NCI-H2196 (cell line): Measurements from ENCODE around the gene FMOD.
A peak's percentile ranks its signal among the peaks of the same experiment; 100 is the strongest.
"Not testable (repeated sequence)": the region's sequence is repeated elsewhere in the genome, so short reads cannot be mapped to it uniquely, and the experiment has no call there.

Experiments used
- DNase-seq: peaks from one replicate; lab custom pipeline; 2025; ENCODE audit not compliant: unreplicated experiment; lab: John Stamatoyannopoulos, UW

FMOD gene

DNA sequence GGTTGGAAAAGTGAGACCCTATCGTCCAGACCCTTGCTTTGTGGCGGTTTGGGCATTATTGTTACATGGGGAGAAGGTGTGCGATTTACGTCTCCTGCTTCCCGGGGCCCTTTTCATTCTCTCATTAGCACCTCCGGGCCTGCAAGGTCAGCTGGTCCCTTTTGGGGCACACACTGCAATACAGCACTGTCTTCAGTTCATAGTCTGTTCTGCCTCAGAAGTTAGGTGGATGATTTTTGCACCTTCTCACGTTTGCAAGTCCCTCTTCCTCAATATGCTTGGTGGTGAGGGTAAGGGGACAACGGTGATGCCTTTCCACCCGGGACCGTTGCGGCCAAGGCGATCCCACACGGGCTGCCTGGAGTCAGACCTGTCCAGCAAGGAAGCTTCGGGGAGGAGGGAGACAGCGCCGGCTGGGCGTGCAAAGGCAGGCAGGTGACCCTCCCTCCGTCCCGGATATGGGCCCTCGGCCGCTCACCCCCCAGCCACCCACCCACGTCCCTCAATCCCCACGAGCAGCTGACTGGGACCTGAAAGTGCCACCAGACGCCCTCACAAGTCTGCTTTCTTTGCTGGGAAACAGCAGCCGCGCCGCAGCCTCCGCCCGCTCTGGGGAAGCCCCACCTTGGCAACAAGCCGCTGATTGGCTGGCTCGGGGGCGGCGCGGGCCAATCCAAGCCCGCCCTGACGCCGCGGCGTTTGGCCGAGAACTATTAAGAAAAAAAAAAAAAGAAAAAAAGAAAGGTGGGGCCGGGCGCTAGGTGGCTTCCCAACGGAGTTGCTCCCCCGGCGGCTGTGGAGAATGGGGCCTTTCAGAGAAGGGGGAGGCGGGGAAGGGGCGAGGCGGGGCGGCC is 23.9 kb downstream of the FMOD start:
- DNase-seq = peak; percentile 94

DNA sequence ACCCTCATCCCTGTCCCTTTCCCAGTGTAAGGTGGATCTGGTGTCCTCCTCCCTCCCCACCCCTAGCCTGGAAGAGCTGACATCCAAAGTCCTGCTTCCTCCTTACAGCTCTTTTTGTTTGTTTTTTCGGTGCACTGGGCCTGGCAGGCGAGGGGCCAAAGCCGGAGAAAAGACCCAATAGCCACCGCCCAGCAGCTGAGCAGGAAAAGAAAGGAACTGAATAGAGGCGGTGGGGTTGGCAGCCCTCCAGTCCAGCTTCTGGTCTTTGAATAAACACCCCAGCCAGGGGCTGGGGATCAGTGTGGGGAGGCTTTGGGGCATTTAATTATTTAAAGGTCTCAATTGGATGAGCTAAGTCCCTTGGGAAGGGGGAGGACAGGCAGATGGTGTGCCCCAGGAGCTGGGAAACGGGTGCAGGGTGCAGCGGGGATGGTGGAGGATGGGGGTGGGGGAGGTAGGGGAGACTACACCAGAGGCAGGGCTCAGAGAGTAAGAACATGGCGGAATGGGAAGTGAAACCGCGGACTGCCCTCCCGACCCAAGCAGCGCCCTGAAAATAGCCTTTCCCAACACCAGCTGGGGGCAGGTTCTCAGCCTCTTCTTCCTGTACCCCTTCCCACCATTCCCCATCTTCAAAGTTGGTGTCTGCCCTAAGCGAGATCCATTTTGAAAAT is 25.4 kb downstream of the FMOD start:
- peak; percentile 92 for DNase-seq

DNA sequence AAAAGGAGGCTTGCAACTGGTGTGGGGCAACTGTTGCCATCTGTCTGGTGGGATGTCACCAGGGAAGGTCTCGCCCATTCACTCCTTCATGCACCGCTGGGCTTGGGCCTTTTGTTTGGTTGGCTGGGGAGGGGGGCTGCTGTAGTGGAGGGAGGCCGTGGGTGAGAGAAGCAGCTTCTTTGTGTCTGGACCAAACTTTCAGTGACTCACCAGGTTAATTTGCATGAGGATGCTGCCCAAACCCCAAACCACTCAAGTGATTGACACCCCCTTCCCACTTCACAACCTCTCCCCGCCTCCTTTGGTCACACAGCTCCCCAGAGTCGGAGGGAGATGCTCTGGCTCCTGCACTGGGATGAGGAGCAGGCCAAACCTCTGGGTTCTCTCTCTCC is 25.9 kb downstream of the FMOD start:
- peak; percentile 85 for DNase-seq

DNA sequence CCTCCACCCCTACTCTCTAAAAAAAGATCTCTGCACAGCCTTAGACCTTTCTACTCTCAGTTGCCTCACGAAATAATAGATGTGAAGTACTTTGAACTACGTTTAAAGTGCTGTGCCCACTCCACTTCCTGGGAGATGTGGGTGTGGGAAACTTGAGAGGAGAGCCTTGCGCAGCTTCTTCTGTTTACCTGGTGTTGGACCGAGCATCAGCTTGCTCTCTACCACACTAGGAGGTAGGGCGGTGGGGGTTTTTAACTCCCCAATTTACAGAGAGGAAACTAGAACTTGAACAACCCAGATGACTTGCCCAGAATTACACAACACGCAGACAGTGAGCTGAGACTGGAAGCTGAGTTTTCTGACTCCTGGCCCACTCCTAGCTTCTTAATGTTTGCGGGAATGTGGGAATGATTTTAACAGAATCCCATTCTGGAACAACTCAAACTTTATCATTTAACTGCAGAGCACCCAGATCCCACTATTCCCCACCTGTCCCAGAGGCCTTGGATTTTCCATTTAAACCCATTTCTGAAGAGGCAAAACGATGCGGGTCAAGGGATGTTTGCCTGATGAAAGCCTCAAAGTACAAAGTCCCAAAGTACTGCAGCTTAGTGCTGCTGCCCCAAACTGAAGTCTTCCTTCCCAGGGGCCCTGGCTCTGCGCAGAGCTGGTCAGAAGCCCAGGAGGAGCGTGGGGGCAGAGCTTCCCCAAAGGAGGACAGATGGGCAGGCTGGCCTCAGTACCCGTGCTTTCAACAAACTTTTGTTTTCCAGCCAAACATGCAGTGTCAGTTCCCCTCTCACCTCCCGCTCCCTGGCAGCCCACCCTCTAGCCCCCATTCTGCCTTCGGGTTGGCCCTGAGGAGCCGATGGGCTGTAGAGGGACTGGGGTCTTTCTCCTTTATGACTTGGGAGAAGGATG is 26.6 kb downstream of the FMOD start:
- no peak for DNase-seq

DNA sequence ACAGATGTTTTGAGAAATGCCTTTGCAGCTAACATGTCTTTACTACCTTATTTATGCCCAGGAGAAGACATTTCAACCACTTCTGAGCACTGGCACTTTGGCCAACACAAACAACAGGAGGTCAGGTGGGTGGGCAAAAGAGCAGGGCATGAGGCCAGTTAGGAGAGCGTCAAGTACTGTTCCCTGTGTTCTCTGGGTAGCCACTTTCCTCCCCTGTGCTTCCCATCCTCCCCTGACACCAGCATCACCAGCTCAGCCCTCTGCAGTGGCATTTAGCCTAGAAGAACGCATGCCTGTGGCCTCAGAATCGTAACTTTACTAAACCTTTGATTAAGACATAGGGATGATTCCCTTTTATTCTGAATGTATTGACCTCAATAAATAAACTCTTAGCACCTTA is 27.3 kb downstream of the FMOD start:
- DNase-seq = peak; percentile 20

DNA sequence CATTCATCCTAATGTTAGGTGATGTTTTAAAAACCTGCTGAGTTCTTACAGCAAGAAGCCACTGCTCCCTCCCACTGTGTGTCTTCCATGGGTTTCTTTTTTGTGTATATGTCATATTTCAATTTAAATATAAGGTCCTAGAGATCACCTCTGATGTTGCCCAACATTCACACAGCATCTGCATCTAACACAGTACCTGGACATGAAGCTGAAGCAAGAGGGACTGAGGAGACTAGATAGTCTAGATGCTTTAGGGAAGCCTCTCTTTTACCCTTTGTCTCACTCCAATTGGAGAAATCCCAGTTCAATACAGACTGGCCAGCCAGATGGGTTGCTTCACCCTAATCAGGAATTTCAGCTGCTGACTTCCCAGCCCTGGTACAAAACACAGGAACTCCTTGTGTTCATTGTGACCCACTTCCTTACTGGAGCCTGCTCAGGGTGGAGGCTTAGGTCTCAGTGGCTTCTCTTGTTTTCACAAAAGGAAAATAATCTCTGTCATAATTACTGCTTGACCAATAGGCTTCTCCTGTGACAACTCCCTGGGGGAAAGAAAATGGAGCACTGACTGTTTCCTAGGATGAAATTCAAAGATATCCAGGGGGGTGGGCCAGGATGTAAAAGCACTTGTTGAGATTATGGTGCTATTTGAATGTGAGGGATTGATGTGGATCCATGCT is 28.3 kb downstream of the FMOD start:
- DNase-seq = no peak

DNA sequence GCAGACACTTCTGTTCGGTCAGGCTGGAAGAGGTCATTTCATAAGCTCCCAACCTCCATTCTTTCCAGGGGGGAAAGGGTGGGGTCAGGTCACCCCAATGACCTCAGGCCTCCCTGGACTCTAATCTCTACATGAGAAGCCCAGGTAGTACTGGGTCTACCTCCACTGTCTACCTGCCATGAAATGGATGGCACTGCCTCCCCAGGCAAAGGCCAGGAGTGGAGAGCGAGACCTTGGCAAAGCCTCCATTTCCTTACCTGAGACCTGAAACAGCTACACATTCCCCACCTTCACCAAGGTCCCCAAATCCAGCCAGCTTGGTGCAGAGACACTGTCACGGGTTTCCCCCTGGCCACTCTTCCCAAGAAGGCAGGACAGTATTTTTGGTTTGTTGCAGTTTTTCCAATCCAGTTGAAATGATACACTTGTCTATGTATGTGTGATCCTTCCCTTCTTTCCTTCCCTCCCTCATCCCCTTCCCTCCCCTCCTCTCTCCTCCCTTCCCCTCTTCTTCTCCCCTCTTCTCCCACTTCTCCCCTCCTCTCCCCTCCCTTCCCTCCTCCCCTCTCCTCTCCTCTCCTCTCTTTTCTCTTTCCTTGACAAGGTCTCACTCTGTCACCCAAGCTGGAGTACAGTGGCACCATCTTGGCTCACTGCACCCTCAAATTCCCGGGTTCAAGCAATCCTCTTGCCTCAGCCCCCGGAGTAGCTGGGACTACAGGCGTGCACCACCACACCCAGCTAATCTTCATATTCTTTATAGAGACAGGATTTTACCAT is 29.5 kb downstream of the FMOD start:
- no peak for DNase-seq

DNA sequence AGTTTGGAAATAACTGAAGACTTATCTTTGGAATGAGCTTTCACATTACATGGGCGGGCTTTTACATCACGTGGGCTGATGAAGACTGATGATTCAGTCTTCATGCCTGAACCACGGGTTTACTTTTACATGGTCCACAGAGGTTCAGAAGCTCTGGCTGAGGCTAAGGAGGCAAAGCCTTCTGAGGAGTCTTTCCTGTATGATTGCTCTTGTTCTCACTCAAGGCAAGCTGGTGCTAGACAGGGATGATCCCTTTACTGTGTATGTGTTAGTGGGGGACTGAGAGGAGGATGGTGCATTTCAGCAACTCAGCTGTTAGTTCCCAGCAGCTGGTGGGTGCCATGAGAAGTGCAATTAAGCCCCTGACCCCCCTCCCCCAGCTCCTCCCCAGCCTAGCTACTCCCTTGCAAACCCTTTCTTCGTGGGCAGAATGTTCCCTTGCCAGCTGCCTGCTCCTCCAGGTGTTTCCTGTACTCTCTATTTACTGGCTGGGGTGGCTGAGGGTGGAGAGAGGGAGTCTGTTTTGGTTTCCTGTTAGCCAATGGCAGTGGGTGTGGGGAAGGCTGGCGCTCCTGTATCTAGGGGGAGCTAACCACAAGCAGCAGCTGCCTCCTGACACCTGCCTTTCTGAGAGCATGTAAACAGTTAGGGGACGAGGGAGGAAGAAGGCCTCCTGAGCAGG is 30.2 kb downstream of the FMOD start:
- peak; percentile 94 for DNase-seq

DNA sequence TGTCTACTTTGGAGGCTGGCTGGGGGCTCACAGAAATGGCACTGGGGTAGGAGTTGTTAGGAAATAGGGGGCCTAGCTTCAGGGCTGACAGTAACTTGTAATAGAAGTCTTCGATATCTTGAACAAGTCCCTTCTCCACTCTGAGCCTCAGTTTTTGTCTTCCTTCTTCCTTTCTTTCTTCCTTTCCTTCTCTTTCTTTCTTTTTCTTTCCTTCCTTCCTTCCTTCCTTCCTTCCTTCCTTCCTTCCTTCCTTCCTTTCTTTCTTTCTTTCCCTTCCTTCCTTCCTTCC is 32.7 kb downstream of the FMOD start:
- DNase-seq = no peak

DNA sequence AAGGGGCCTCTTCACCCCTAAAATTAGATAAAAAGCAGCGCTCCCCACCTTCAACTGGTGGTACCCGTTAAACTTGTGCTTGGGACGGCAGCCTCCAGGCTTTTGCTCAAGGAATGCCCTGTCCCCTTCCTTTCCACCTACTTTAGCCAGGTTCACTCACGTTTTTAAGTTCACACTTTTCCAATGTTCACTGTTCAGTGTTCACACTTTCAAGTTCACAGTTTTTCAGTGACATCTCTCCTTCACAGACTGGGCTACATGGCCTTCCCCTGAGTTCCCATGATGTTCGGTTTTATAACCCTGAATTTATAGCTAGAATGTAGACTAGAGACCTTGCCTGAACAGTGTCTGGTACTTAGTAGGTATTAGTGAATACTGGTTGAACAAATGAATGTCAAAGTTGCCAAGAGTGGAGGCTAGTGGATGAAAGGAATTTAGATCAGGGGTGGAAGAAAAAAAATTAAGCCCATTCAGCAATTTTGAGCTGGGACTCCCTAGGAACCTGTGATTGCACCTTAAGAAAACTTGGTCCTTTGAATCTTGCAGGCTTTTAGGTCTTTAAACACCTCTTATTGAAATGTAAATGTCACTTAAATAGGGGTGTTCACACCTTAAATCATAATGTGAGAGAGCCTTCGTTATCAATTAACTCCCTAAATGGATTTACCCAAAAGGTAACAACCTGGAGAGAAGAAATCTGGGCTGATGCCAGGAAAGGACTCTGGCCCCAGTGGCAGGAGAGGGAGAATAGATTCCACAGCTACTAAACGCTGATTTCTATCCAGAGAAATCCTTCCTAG is 33.3 kb downstream of the FMOD start:
- no peak for DNase-seq

DNA sequence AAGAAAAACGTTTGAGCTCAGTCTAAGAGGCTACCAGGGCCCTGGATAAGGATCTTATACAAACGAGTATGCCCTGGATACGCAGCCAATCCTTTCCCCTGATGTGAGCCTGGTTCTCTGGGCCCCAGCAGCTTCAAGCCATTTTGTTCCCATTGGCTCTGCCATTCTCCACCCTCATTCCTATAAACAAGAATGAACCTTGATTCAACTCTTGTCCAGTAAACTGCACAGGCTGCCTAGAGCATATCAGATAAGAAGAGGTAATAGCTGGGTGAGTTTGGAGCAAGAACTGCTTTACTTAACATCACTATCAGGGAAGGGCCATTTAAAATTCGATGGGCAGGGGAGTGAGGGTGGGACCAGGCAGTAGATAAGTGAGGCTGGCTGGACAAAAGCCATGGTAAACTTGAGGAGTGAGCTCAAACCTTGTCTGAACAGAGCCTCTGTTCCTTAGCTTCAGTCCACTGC is 34.3 kb downstream of the FMOD start:
- peak; percentile 49 for DNase-seq

DNA sequence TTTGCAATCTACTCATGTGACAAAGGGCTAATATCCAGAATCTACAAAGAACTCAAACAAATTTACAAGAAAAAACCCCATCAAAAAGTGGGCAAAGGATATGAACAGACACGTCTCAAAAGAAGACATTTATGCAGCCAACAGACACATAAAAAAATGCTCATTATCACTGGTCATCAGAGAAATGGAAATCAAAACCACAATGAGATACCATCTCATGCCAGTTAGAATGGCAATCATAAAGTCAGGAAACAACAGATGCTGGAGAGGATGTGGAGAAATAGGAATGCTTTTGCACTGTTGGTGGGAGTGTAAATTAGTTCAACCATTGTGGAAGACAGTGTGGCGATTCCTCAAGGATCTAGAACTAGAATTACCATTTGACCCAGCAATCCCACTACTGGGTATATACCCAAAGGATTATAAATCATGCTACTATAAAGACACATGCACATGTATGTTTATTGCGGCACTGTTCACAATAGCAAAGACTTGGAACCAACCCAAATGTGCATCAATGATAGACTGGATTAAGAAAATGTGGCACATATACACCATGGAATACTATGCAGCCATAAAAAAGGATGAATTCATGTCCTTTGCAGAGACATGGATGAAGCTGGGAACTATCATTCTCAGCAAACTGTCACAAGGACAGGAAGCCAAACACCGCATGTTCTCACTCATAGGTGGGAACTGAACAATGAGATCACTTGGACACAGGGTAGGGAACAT is 36.7 kb downstream of the FMOD start:
- DNase-seq = not testable (repeated sequence)

DNA sequence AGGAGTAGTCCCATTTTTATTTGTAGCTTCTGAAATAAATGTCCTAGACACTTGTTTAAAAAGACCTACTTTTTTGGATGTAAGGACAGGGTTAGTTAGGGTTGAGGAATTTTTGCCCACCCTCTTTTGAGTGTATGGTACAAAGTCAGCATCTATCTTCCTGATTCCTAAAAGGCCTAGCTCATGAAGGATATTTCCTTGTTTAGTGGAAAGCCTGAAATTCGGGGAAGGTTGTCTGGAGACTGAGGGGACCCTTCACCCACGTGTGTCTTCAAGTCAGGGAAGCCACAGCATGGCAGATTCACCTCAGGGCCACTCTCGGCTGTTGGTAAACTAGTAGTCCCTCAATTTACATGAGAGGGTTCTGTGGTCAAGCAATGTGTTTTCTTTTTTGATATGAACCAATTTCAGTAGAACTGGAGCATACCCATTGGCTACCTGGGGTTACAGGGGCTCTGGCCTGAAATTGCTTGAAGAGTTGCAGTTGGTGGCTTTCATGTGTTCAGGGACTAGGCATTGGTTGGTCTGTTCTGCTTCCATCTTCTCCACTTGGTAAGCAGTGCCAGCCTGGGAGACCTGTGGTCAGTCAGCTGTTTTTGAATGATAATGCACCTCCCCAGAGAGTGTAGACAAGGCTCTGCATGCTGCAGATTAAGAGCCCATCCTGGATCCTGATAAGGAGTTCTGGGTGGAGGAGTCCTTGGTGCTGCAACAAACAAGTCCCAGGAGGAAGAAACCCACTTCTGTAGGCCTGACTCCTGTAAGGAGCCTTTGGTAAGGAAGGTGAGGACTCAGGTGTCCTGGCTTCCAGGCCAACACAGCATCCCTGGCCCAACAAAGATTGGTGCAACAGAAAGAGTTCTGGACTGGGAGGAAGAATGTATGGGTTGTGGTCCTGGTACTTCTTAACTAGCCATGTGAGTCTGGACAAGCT is 39.3 kb downstream of the FMOD start:
- DNase-seq = no peak

DNA sequence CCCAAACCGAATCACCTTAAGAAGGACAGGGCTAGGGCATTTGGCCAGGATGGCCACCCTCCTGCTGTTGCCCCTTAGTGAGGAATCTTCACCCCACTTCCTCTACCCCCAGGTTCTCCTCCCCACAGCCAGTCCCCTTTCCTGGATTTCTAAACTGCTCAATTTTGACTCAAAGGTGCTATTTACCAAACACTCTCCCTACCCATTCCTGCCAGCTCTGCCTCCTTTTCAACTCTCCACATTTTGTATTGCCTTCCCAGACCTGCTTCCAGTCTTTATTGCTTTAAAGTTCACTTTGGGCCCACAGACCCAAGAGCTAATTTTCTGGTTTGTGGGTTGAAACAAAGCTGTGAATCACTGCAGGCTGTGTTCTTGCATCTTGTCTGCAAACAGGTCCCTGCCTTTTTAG is 42.0 kb downstream of the FMOD start:
- no peak for DNase-seq

DNA sequence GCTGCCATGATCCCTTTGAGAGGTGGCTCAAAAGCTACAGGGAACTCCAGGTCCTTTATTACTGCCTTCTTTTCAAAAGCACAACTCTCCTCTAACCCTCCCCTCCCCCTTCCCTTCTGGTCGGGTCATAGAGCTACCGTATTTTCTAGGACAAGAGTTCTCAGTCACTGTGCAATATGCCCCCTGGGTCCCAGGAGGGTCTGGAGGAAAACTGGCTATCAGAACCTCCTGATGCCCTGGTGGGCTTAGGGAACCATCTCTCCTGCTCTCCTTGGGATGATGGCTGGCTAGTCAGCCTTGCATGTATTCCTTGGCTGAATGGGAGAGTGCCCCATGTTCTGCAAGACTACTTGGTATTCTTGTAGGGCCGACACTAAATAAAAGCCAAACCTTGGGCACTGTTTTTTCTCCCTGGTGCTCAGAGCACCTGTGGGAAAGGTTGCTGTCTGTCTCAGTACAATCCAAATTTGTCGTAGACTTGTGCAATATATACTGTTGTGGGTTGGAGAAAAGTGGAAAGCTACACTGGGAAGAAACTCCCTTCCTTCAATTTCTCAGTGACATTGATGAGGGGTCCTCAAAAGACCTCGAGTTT is 42.5 kb downstream of the FMOD start:
- DNase-seq = no peak

DNA sequence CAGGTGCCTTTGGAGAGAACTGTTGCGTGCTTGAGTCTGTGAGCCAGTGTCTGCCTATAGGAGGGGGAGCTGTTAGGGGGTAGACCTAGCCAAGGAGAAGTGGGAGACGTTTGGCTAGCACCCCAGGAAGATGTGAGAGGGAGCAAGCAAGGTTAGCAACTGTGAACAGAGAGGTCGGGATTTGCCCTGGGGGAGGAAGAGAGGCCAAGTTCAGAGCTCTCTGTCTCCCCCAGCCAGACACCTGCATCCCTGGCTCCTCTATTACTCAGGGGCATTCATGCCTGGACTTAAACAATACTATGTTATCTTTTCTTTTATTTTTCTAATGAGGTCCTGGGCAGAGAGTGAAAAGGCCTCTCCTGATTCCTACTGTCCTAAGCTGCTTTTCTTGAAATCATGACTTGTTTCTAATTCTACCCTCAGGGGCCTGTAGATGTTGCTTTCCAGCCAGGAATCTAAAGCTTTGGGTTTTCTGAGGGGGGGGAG is 43.2 kb downstream of the FMOD start:
- no peak for DNase-seq
